MM.1S (cell line): ENCODE results near the gene UTP20.
"Not testable (repeated sequence)": the region's sequence is repeated elsewhere in the genome, so short reads cannot be mapped to it uniquely, and the experiment has no call there.

Experiments
- DNase-seq: peaks from one replicate; pipeline ENCODE4 v3.0.0-alpha.2; 2015
- H2AFZ ChIP-seq: fragments of 300-600 bp; sonication (generic); 2 replicates; pipeline ENCODE4 v1.6.0; 2016; ENCODE audit warnings: antibody characterized with exemption, low read length
- H3F3A ChIP-seq: fragments of 300-600 bp; sonication (generic); 2 replicates; pipeline ENCODE4 v1.6.1; 2016; ENCODE audit warnings: mild to moderate bottlenecking, antibody characterized with exemption, low read length, moderate library complexity, mixed read lengths; ENCODE audit not compliant: insufficient read depth
- H3K27ac ChIP-seq: fragments of 300-600 bp; sonication (generic); 2 replicates; pipeline ENCODE4 v1.5.1; 2016; ENCODE audit warnings: mild to moderate bottlenecking, low read length
- H3K27me3 ChIP-seq: fragments of 300-600 bp; sonication (generic); replicated peaks from 2 replicates; pipeline ENCODE4 v1.6.0; 2016; ENCODE audit warnings: low read length; ENCODE audit not compliant: insufficient read depth
- H3K36me3 ChIP-seq: fragments of 300-600 bp; sonication (generic); replicated peaks from 2 replicates; pipeline ENCODE4 v1.6.1; 2016; ENCODE audit warnings: mild to moderate bottlenecking, low read length, mixed read lengths; ENCODE audit not compliant: insufficient read depth
- H3K4me1 ChIP-seq: fragments of 300-600 bp; sonication (generic); 2 replicates; pipeline ENCODE4 v1.6.1; 2016; ENCODE audit warnings: low read length, mixed read lengths
- H3K4me2 ChIP-seq: fragments of 300-600 bp; sonication (generic); 2 replicates; pipeline ENCODE4 v1.6.0; 2016; ENCODE audit warnings: low read depth, low read length
- H3K4me3 ChIP-seq: fragments of 300-600 bp; sonication (generic); 2 replicates; pipeline ENCODE4 v1.5.1; 2016; ENCODE audit warnings: low read length, mixed read lengths
- H3K79me2 ChIP-seq: fragments of 300-600 bp; sonication (generic); 2 replicates; pipeline ENCODE4 v1.6.1; 2016; ENCODE audit warnings: mixed run types, low read length, mixed read lengths
- H3K9ac ChIP-seq: fragments of 300-600 bp; sonication (generic); 2 replicates; pipeline ENCODE4 v1.6.1; 2016; ENCODE audit warnings: low read length, mixed read lengths
- H3K9me2 ChIP-seq: fragments of 300-600 bp; sonication (generic); replicated peaks from 2 replicates; pipeline ENCODE4 v1.6.1; 2016; ENCODE audit warnings: mild to moderate bottlenecking, low read length, mixed read lengths; ENCODE audit not compliant: insufficient read depth
- H3K9me3 ChIP-seq: fragments of 300-600 bp; sonication (generic); replicated peaks from 2 replicates; pipeline ENCODE4 v1.6.1; 2016; ENCODE audit warnings: mild to moderate bottlenecking, low read length, mixed read lengths; ENCODE audit not compliant: insufficient read depth
- H4K20me1 ChIP-seq: fragments of 300-600 bp; sonication (generic); 2 replicates; pipeline ENCODE4 v1.6.1; 2016; ENCODE audit warnings: mild to moderate bottlenecking, low read length, moderate library complexity, mixed read lengths; ENCODE audit not compliant: insufficient read depth
- EZH2 ChIP-seq: fragments of 300-600 bp; sonication (generic); optimal IDR thresholded peaks from 2 replicates; pipeline ENCODE3; 2017; ENCODE audit warnings: low read depth, mild to moderate bottlenecking, antibody characterized with exemption, low read length, mixed read lengths
- EZH2phosphoT487 ChIP-seq: fragments of 300-600 bp; sonication (generic); IDR thresholded peaks from 2 replicates; pipeline ENCODE4 v1.6.1; 2018; ENCODE audit warnings: antibody characterized with exemption, low read length
- TF ChIP-seq, protein P1 (sequence below): fragments of 300-600 bp; sonication (generic); IDR thresholded peaks from 2 replicates; pipeline ENCODE4 v1.5.1; 2016; ENCODE audit warnings: antibody characterized with exemption, low read length, mixed read lengths

The UTP20 gene

DNA sequence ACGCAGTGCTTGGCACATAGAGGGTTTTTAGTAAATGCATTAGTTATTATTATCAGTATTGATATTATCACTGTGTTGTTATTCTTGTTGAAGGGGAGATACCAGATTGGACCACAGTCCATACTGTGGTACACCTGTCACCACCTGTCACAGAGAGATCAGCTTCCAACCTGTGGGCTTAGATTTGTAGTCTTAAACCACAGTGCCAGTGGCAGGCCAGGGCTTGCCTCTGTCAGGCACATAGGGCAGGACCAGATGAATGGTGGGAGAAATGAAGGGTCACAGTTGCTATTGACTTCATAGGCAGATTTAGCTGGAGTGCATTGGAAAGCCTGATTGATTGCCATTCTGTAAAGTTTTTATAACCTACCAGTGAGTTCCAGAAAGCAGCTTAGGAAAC is 92.5 kb downstream of the UTP20 start:
- Histone ChIP-seq H3K27ac (no peak overlapping the region), H3K9ac (no peak overlapping the region), H4K20me1 (no peaks in the 10 kb centered on the region; the same call in 1 of the 2 replicates), H3K79me2 (no peaks in the 10 kb centered on the region), H3K4me2 (no peak overlapping the region), H2AFZ (no peak overlapping the region), H3F3A (no peaks in the 10 kb centered on the region; the same call in 1 of the 2 replicates), H3K27me3 (no peaks in the 10 kb centered on the region), H3K4me1 (no peaks in the 10 kb centered on the region), H3K4me3 (no peak overlapping the region), H3K9me2 (no peaks in the 10 kb centered on the region), H3K36me3 (peaks cover 9% of the 10 kb centered on the region), H3K9me3 (no peaks in the 10 kb centered on the region)
- DNase-seq: no peak
- TF ChIP-seq, protein P1, sequence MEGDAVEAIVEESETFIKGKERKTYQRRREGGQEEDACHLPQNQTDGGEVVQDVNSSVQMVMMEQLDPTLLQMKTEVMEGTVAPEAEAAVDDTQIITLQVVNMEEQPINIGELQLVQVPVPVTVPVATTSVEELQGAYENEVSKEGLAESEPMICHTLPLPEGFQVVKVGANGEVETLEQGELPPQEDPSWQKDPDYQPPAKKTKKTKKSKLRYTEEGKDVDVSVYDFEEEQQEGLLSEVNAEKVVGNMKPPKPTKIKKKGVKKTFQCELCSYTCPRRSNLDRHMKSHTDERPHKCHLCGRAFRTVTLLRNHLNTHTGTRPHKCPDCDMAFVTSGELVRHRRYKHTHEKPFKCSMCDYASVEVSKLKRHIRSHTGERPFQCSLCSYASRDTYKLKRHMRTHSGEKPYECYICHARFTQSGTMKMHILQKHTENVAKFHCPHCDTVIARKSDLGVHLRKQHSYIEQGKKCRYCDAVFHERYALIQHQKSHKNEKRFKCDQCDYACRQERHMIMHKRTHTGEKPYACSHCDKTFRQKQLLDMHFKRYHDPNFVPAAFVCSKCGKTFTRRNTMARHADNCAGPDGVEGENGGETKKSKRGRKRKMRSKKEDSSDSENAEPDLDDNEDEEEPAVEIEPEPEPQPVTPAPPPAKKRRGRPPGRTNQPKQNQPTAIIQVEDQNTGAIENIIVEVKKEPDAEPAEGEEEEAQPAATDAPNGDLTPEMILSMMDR: no peak
- TF ChIP-seq EZH2phosphoT487: no peak
- no peak for TF ChIP-seq EZH2

DNA sequence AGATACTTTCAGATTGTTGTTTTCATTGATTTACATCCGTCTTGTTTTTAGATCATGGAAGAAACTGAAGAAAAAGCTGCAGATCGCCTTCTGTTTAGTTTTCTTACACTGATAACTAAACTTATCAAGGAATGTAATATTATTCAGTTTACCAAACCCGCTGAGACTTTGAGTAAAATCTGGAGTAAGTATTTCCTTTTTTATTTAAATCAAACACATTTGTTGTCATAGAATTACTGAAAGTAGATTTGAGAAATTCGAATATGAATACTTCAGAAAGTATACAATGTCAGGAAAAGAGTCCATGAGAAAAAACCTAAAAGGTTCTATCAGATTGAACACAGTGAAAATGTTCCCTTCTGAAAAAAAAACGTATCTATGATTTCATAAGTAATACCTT is 95.7 kb downstream of the UTP20 start:
- Histone ChIP-seq H3F3A (no peaks in the 10 kb centered on the region; the same call in 1 of the 2 replicates), H3K79me2 (no peaks in the 10 kb centered on the region), H3K4me2 (no peak overlapping the region), H4K20me1 (no peaks in the 10 kb centered on the region; the same call in 1 of the 2 replicates), H2AFZ (no peak overlapping the region), H3K4me1 (no peaks in the 10 kb centered on the region), H3K36me3 (peaks cover 9% of the 10 kb centered on the region), H3K9me2 (no peaks in the 10 kb centered on the region), H3K27me3 (no peaks in the 10 kb centered on the region), H3K27ac (no peak overlapping the region), H3K9me3 (no peaks in the 10 kb centered on the region), H3K4me3 (no peak overlapping the region), H3K9ac (no peak overlapping the region)
- TF ChIP-seq EZH2 (no peak), EZH2phosphoT487 (no peak)
- TF ChIP-seq, protein P1: no peak
- no peak for DNase-seq

DNA sequence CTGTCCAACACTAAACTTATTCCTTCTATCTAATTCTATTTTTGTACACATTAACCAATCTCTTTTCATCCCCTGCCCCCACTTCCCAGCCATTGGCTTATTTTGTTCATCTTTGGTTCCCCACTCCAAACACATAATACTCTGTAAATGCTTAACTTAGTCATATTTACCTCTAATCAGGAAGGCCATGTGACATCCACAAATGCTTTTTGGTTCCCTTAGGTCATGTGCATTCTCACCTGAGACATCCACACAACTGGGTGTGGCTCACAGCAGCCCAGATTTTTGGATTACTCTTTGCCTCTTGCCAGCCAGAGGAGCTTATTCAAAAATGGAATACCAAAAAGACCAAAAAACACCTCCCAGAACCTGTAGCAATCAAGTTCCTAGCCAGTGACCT is 99.2 kb downstream of the UTP20 start:
- no peaks in the 10 kb centered on the region for H3K9me2 ChIP-seq
- H2AFZ ChIP-seq: no peak overlapping the region
- H3K27me3 ChIP-seq: no peaks in the 10 kb centered on the region
- no peak overlapping the region for H3K4me3 ChIP-seq
- H3F3A ChIP-seq: no peaks in the 10 kb centered on the region; the same call in 1 of the 2 replicates
- TF ChIP-seq EZH2phosphoT487 (no peak), EZH2 (no peak)
- TF ChIP-seq, protein P1: no peak
- no peak overlapping the region for H3K27ac ChIP-seq
- no peaks in the 10 kb centered on the region for H3K9me3 ChIP-seq
- no peak for DNase-seq
- no peak overlapping the region for H3K9ac ChIP-seq
- no peak overlapping the region for H3K4me2 ChIP-seq
- H4K20me1 ChIP-seq: no peaks in the 10 kb centered on the region; the same call in 1 of the 2 replicates
- no peaks in the 10 kb centered on the region for H3K4me1 ChIP-seq
- no peaks in the 10 kb centered on the region for H3K79me2 ChIP-seq
- H3K36me3 ChIP-seq: peaks cover 5% of the 10 kb centered on the region; the same call in 1 of the 2 replicates

DNA sequence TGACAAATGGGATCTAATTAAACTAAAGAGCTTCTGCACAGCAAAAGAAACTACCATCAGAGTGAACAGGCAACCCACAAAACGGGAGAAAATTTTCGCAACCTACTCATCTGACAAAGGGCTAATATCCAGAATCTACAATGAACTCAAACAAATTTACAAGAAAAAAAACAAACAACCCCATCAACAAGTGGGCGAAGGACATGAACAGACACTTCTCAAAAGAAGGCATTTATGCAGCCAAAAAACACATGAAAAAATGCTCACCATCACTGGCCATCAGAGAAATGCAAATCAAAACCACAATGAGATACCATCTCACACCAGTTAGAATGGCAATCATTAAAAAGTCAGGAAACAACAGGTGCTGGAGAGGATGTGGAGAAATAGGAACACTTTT is 111.3 kb downstream of the UTP20 start:
- not testable (repeated sequence) for H3K27me3 ChIP-seq, H3K9me3 ChIP-seq, H3K79me2 ChIP-seq, H2AFZ ChIP-seq, H3K4me1 ChIP-seq, H3K4me3 ChIP-seq, H3F3A ChIP-seq, DNase-seq, H3K27ac ChIP-seq, H3K4me2 ChIP-seq, H4K20me1 ChIP-seq, H3K9ac ChIP-seq, H3K9me2 ChIP-seq
- peaks cover 17% of the 10 kb centered on the region for H3K36me3 ChIP-seq
